HG02870 (cell line): ENCODE data around the gene GHR.
"Not testable (repeated sequence)": the region's sequence is repeated elsewhere in the genome, so short reads cannot be mapped to it uniquely, and the experiment has no call there.

ENCODE experiments used
- ATAC-seq: cut with Tn5 transposase; IDR thresholded peaks from one replicate; pipeline ENCODE4 v1.9.1; 2021; ENCODE audit warnings: mild to moderate bottlenecking, moderate library complexity; ENCODE audit not compliant: unreplicated experiment

GHR gene

GRCh38 chr5:42566652-42567295, 143.5 kb downstream of the GHR start:
- no peak for ATAC-seq

- no peak for ATAC-seq
Observed at GRCh38 chr5:42569325-42569724, 146.1 kb downstream of the GHR start.

- no peak for ATAC-seq
Observed at GRCh38 chr5:42569953-42570548, 146.8 kb downstream of the GHR start.

GRCh38 chr5:42570966-42571960, 148.0 kb downstream of the GHR start:
- no peak for ATAC-seq

- ATAC-seq: no peak
Observed at GRCh38 chr5:42572313-42572712, 149.1 kb downstream of the GHR start.

- no peak for ATAC-seq
Observed at GRCh38 chr5:42573386-42573785, 150.1 kb downstream of the GHR start.

GRCh38 chr5:42575914-42576313, 152.7 kb downstream of the GHR start:
- ATAC-seq: not testable (repeated sequence)

GRCh38 chr5:42578901-42579300, 155.7 kb downstream of the GHR start:
- not testable (repeated sequence) for ATAC-seq

GRCh38 chr5:42579320-42579719, 156.1 kb downstream of the GHR start:
- ATAC-seq: no peak

- ATAC-seq: no peak
Observed at GRCh38 chr5:42581845-42582244, 158.6 kb downstream of the GHR start.

- ATAC-seq: no peak
Observed at GRCh38 chr5:42582723-42583122, 159.5 kb downstream of the GHR start.

GRCh38 chr5:42583322-42583721, 160.1 kb downstream of the GHR start:
- ATAC-seq: peak; percentile 60

- no peak for ATAC-seq
Observed at GRCh38 chr5:42586625-42587024, 163.4 kb downstream of the GHR start.

GRCh38 chr5:42587096-42587723, 164.0 kb downstream of the GHR start:
- ATAC-seq: no peak

GRCh38 chr5:42590566-42590965, 167.3 kb downstream of the GHR start:
- no peak for ATAC-seq

GRCh38 chr5:42591015-42591414, 167.8 kb downstream of the GHR start:
- ATAC-seq: no peak

- ATAC-seq: no peak
Observed at GRCh38 chr5:42592401-42593140, 169.3 kb downstream of the GHR start.

GRCh38 chr5:42593591-42593990, 170.4 kb downstream of the GHR start:
- ATAC-seq: no peak

- no peak for ATAC-seq
Observed at GRCh38 chr5:42595597-42595996, 172.4 kb downstream of the GHR start.

GRCh38 chr5:42596817-42597216, 173.6 kb downstream of the GHR start:
- no peak for ATAC-seq
